GM21717 (cell line): ENCODE results near the gene ITPR1.

Experiments
- ATAC-seq: cut with Tn5 transposase; IDR thresholded peaks from one replicate; pipeline ENCODE4 v1.9.1; 2021; ENCODE audit warnings: mild to moderate bottlenecking, moderate library complexity; ENCODE audit not compliant: unreplicated experiment

The ITPR1 gene

GRCh38 chr3:4508048-4508981 is 15.2 kb downstream of the ITPR1 start:
- peak; percentile 73 for ATAC-seq

GRCh38 chr3:4509043-4509442 is 15.9 kb downstream of the ITPR1 start:
- no peak for ATAC-seq

- no peak for ATAC-seq
These were observed 17.0 kb downstream of the ITPR1 start for GRCh38 chr3:4509983-4510755.

GRCh38 chr3:4511491-4512262 is 18.5 kb downstream of the ITPR1 start:
- ATAC-seq: no peak

DNA sequence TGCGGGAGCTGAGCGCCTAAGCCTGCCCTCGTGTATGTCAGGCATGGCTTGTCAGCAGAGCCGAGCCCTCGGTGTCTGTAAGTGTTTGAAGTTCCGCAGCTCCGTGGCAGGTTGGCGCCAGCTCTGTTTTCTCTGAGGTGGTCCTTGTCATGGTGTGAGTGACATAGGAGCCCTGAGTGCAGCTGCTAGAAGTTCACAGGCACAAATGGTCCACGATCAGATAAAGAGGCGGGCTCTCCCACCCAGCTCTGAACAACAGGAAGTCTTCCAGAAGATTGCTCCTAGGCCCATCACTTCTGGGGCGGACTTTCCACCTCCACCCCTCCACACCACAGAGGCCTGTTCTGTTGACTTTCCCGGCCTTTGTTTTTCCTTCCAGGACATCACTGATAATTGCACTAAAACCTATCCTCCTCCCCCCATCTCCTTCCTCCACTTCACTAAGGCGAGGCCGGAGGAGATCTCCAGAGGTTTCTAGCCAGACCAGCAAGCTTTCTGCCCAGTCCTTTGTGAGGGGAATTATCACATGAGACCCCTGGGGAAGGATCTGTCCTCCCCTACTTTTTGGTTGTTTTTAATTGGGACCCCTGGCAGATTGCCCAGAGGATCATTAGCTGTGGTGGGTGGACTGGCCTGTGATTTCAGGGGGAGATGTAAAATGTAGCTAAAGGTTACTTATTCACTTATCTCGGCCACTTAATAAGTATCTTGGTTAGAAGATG is 19.9 kb downstream of the ITPR1 start:
- no peak for ATAC-seq

DNA sequence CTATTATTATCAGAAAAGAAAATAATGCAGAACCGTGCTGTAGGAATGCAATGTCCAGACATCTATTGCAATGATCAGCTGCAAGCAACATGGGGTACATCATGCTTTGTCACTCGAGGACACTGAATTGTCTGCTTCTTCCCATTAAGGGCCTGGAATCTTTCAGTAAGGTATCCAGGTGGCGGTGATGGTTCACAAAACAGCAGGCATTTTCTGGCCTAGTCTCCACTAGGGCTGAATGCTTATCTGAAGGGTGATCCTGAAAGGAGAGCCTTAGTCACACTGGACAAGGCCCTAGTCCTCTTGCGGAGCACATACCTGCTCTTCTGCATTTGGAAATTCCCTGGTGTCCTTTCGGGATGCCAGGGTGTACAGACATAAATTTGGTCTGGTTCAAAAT is 21.2 kb downstream of the ITPR1 start:
- no peak for ATAC-seq

DNA sequence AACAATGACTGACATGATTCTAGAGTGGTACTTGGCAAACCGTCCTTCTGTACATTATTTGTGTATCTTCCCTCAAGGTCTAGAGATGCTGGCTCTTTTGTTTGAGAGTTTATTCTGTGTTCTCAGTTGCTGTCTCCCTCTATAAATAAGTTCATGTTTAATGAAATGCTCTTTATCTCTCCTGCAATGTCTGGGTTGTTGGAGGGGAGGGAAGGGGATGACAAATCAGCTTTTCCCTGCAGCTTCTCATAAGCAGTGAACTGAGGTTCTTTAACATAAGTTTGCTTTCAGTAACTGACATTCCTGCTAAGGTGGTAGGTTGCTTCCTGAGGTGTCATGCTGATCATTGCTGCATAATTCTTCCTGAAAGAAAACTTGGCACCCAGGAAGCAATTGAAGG is 21.8 kb downstream of the ITPR1 start:
- ATAC-seq: no peak

GRCh38 chr3:4515916-4516579 is 22.9 kb downstream of the ITPR1 start:
- no peak for ATAC-seq

DNA sequence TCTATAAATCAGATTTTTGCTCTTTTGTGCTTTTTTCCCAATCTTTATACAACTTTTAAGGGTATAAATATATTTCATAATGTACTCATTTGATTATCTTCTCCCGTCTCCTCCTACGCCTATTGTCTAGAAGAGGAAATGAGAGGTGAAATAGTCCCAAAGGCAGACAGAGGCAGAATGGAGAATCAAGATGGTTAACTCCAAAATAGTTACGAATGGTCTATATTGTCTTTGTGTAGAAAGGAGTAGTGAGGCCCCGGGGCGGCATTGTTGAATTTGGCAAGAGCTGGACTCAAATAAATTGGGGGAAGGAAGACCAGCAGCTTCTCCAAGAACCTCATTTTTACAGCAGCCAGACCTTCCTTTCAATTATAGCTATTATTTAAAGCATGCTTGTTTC is 23.9 kb downstream of the ITPR1 start:
- ATAC-seq: no peak

GRCh38 chr3:4517643-4518311 is 24.6 kb downstream of the ITPR1 start:
- ATAC-seq: no peak

- no peak for ATAC-seq
These were observed 27.1 kb downstream of the ITPR1 start for GRCh38 chr3:4520033-4520816.

DNA sequence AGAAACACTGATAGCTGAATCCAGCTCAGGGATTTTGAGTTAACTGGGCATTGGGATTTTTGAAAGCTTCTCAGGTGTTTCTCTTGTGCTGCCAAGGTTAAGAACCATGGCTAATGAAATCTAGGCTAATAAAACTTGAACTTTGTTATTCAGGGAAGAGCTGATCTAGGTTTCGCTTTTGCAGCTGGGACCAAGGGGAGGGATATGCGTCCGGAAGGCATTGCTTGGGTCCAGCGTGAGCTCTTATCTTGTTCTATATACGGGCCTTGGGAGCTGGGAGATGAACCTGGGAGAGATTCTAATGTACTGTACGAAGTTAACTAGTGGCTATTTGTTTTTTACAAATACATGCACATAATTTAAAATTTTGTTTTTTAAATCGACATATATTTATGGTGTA is 29.8 kb downstream of the ITPR1 start:
- no peak for ATAC-seq

- no peak for ATAC-seq
These were observed 30.9 kb downstream of the ITPR1 start for GRCh38 chr3:4523710-4524698.

DNA sequence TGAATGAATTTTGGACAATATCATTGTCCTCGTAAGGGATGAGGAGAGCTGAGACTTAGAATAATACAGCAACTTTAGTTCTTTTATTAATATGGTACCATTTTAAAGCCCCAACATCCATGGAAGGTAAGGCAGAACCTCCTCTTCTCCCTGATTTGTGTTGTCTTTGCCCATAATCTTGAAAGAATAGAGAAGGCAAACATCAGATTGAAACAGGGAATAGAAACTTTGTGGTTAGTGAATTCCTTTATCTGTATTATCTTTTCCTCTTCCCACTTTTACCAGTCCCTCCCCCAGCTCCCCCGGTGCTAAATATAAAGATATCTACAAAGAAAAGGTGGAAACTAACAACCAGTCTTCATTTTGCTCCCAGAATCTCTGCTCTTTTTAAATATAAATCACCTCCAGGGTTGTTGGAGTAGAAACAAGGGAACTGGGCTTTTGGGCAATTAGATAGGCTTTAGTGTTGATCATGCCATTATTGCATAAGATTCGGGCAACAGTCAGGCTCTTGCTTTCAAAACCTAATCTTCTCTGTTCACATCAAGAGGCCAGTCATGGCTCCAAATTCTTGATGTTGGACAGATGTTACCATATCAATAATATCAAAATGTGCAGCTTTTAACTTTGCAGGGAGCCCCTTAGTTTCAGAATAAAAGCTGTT is 32.5 kb downstream of the ITPR1 start:
- no peak for ATAC-seq

DNA sequence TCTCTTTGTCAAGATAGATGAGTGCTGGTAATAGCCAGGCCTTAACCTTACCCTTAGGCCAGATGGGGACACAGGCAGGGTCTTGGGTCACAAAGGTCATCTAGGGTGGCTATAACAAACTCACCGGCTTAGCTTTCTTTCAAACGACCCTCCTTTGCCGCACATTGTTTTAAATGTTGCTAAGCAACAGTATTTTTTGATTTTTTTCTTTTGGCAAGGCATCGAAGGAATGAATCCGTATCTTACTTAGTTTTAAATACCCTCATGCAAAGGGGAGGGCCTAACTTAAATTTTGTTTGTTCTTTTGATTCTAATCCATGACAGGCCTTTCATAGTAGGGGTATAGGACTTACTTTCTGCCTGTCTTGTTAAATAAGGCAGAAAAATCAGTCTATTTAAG is 35.2 kb downstream of the ITPR1 start:
- no peak for ATAC-seq

GRCh38 chr3:4528819-4529600 is 35.9 kb downstream of the ITPR1 start:
- no peak for ATAC-seq
